Astrocyte of the spinal cord (primary cell): ENCODE results near the gene HAUS6.
"Not testable (repeated sequence)": the region's sequence is repeated elsewhere in the genome, so short reads cannot be mapped to it uniquely, and the experiment has no call there.

Experiments used
- DNase-seq: peaks from one replicate; pipeline ENCODE4 v3.0.0; 2011; ENCODE audit warnings: low read depth, low spot score
- H3K4me3 ChIP-seq: 2 replicates; pipeline ENCODE4 v1.5.1; 2011; ENCODE audit warnings: low read depth, mild to moderate bottlenecking, low read length, moderate library complexity
- CTCF ChIP-seq: IDR thresholded peaks from 2 replicates; pipeline ENCODE4 v1.5.1; 2012; ENCODE audit warnings: low read depth, mild to moderate bottlenecking, low read length, inconsistent platforms
- in situ Hi-C: cut with HindIII; loops from 2 replicates; pipeline ENCODE4 v1.10.0; 2017; ENCODE audit warnings: low sequenced_read_pairs

Gene HAUS6, protein sequence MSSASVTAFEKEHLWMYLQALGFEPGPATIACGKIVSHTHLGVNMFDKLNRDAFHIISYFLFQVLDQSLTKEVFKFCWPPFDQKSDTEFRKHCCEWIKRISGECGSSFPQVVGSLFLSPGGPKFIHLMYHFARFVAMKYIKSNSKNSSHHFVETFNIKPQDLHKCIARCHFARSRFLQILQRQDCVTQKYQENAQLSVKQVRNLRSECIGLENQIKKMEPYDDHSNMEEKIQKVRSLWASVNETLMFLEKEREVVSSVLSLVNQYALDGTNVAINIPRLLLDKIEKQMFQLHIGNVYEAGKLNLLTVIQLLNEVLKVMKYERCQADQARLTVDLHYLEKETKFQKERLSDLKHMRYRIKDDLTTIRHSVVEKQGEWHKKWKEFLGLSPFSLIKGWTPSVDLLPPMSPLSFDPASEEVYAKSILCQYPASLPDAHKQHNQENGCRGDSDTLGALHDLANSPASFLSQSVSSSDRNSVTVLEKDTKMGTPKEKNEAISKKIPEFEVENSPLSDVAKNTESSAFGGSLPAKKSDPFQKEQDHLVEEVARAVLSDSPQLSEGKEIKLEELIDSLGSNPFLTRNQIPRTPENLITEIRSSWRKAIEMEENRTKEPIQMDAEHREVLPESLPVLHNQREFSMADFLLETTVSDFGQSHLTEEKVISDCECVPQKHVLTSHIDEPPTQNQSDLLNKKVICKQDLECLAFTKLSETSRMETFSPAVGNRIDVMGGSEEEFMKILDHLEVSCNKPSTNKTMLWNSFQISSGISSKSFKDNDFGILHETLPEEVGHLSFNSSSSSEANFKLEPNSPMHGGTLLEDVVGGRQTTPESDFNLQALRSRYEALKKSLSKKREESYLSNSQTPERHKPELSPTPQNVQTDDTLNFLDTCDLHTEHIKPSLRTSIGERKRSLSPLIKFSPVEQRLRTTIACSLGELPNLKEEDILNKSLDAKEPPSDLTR

DNA sequence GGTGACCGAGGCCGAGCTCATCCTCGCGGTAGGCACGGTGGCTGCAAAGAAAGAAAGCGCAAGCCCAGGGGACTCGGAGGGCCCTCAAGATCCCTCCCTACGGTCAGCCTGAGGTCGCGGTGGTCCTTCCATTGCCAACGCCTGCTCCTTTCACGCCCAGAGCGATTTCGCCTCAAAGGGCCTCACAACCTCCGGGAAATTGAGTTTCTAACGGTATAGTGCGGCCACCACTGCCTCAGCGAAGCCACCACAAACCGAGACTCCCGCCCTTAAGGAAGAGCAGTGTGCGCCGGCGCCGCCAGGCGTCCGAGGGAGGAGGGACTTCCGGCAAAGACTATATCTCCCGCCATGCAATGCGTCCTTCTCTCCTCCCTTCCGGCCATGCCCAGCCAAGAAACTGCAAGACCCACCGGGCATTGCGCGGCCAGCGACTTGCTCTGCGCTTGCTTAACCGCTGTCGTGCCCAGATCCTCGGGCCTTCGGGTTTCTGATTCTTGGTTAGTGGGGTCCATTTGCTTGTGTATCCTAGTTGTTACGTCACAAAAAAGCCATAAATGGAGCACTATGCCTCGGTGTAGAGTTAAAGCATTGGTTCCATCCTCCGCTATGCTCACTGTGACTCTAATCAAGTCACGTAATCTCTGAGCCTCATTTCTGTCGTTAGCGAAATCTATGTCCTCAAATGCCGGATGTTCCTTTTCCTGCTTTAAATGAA lies at the start of gene HAUS6:
HAUS6 (minus strand) TSS at position 274 of the 715 bp plus-strand sequence; CDS start at position 21, 253 bp downstream.
- in situ Hi-C loops = no loop called here
- peak; percentile 46 for TF ChIP-seq CTCF

DNA sequence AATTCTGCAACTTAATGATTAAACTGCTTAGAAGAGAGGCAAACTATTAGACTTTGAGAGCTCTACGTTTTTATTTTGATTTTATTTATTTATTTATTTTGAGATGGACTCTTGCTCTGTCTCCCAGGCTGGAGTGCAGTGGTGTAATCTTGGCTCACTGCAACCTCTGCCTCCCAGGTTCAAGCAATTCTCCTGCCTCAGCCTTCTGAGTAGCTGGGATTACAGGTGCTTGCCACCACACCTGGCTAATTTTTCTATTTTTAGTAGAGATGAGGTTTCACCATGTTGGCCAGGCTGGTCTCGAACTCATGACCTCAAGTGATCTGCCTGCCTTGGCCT lies 49.4 kb upstream of the HAUS6 start:
- in situ Hi-C loops, DNase-seq: not testable (repeated sequence)

More for the DNA sequence above, at the start of gene HAUS6:
- peak within 1 kb of the TSS; percentile 65 for H3K4me3 ChIP-seq
- peak; percentile 98 for DNase-seq

GRCh38 chr9:19151425-19152159 lies 48.9 kb upstream of the HAUS6 start:
- TF ChIP-seq CTCF = no peak
- no peak for DNase-seq
- H3K4me3 ChIP-seq = no peak overlapping the region
- in situ Hi-C loops = no loop called here

More for the DNA sequence above, 49.4 kb upstream of the HAUS6 start:
- not testable (repeated sequence) for H3K4me3 ChIP-seq

GRCh38 chr9:19149230-19149629 lies 46.5 kb upstream of the HAUS6 start:
- DNase-seq = peak; percentile 29
- in situ Hi-C loops = no loop called here
- TF ChIP-seq CTCF = no peak
- H3K4me3 ChIP-seq = no peak overlapping the region

GRCh38 chr9:19148187-19148586 lies 45.5 kb upstream of the HAUS6 start:
- no peak for TF ChIP-seq CTCF
- in situ Hi-C loops = no loop called here
- no peak overlapping the region for H3K4me3 ChIP-seq
- DNase-seq = no peak

GRCh38 chr9:19146441-19147024 lies 43.8 kb upstream of the HAUS6 start:
- H3K4me3 ChIP-seq = no peak overlapping the region
- in situ Hi-C loops = no loop called here
- no peak for DNase-seq
- no peak for TF ChIP-seq CTCF
